Duodenal mucosa (tissue), 2 donors: ENCODE measurements around the gene CFAP45.

ENCODE experiments used
- H3K27ac ChIP-seq: one replicate; pipeline ENCODE4 v1.7.0; 2013; ENCODE audit warnings: low read depth, low read length
- H3K27me3 ChIP-seq, 2 donors: one replicate each; pipeline ENCODE4 v1.7.0; 2013; ENCODE audit warnings: low read length in 2 of 2, control low read depth in 1 of 2; ENCODE audit not compliant: insufficient read depth in 2 of 2, control insufficient read depth in 1 of 2
- H3K36me3 ChIP-seq, 2 donors: one replicate each; pipeline ENCODE4 v1.7.0; 2013; ENCODE audit warnings: low read length in 2 of 2, control low read depth in 1 of 2; ENCODE audit not compliant: insufficient read depth in 2 of 2, control insufficient read depth in 1 of 2
- H3K4me1 ChIP-seq, 2 donors: one replicate each; pipeline ENCODE4 v1.7.0; 2013; ENCODE audit warnings: low read length in 2 of 2, control low read depth in 1 of 2; ENCODE audit not compliant: insufficient read depth in 2 of 2, control insufficient read depth in 1 of 2
- H3K4me3 ChIP-seq, 2 donors: one replicate each; pipeline ENCODE4 v1.7.0; 2013; ENCODE audit warnings: low read length in 2 of 2, low read depth in 1 of 2
- H3K9ac ChIP-seq, 2 donors: one replicate each; pipeline ENCODE4 v1.7.0; 2013; ENCODE audit warnings: low read length in 2 of 2, low read depth in 1 of 2
- H3K9me3 ChIP-seq, 2 donors: one replicate each; pipeline ENCODE4 v1.7.0; 2013; ENCODE audit warnings: low read length in 2 of 2, control low read depth in 1 of 2; ENCODE audit not compliant: control insufficient read depth in 1 of 2

CFAP45 gene

GRCh38 chr1:159936273-159936904 lies 36.4 kb upstream of the CFAP45 start:
- Histone ChIP-seq H3K4me1 (peaks cover 46 to 49% of the 10 kb centered on the region in 2 donors), H3K27me3 (peaks cover 0 to 3% of the 10 kb centered on the region in 2 donors), H3K27ac (peak overlapping the region; percentile 33), H3K9me3 (no peaks in the 10 kb centered on the region), H3K4me3 (peak overlapping the region; percentile 18 to 26), H3K9ac (peak overlapping the region; percentile 20 to 41), H3K36me3 (no peaks in the 10 kb centered on the region)

GRCh38 chr1:159935719-159936272 lies 35.8 kb upstream of the CFAP45 start:
- H3K4me1 ChIP-seq, result peaks cover 46 to 49% of the 10 kb centered on the region in 2 donors
- H3K9me3 ChIP-seq, result no peaks in the 10 kb centered on the region
- H3K9ac ChIP-seq, result no peak overlapping the region
- no peaks in the 10 kb centered on the region for H3K36me3 ChIP-seq
- H3K27me3 ChIP-seq, result peaks cover 0 to 3% of the 10 kb centered on the region in 2 donors
- no peak overlapping the region for H3K27ac ChIP-seq
- H3K4me3 ChIP-seq, result peak overlapping the region; percentile 18 to 26

GRCh38 chr1:159935305-159935704 lies 35.3 kb upstream of the CFAP45 start:
- H3K36me3 ChIP-seq, result no peaks in the 10 kb centered on the region
- H3K27me3 ChIP-seq, result peaks cover 0 to 3% of the 10 kb centered on the region in 2 donors
- no peak overlapping the region for H3K9ac ChIP-seq
- peaks cover 43 to 45% of the 10 kb centered on the region in 2 donors for H3K4me1 ChIP-seq
- no peaks in the 10 kb centered on the region for H3K9me3 ChIP-seq
- no peak overlapping the region for H3K4me3 ChIP-seq
- H3K27ac ChIP-seq, result no peak overlapping the region

- Histone ChIP-seq H3K4me3 (no peak overlapping the region), H3K9ac (no peak overlapping the region), H3K9me3 (no peaks in the 10 kb centered on the region), H3K27me3 (peaks cover 0 to 3% of the 10 kb centered on the region in 2 donors), H3K36me3 (no peaks in the 10 kb centered on the region), H3K4me1 (peaks cover 34 to 36% of the 10 kb centered on the region in 2 donors), H3K27ac (no peak overlapping the region)
These were observed 34.4 kb upstream of the CFAP45 start for GRCh38 chr1:159934136-159935039.

GRCh38 chr1:159933347-159933746 lies 33.4 kb upstream of the CFAP45 start:
- H3K4me3 ChIP-seq, result no peak overlapping the region
- peaks cover 0 to 3% of the 10 kb centered on the region in 2 donors for H3K27me3 ChIP-seq

GRCh38 chr1:159932296-159933285 lies 32.6 kb upstream of the CFAP45 start:
- peaks cover 23 to 24% of the 10 kb centered on the region in 2 donors for H3K4me1 ChIP-seq
- H3K27ac ChIP-seq, result no peak overlapping the region
- no peaks in the 10 kb centered on the region for H3K9me3 ChIP-seq
- H3K27me3 ChIP-seq, result peaks cover 0 to 3% of the 10 kb centered on the region in 2 donors
- no peaks in the 10 kb centered on the region for H3K36me3 ChIP-seq
- no peak overlapping the region for H3K4me3 ChIP-seq
- H3K9ac ChIP-seq, result no peak overlapping the region

More at GRCh38 chr1:159933347-159933746, 33.4 kb upstream of the CFAP45 start:
- Histone ChIP-seq H3K4me1 (peaks cover 24 to 25% of the 10 kb centered on the region in 2 donors), H3K27ac (no peak overlapping the region), H3K9ac (no peak overlapping the region), H3K9me3 (no peaks in the 10 kb centered on the region), H3K36me3 (no peaks in the 10 kb centered on the region)

GRCh38 chr1:159931795-159932173 lies 31.8 kb upstream of the CFAP45 start:
- H3K9ac ChIP-seq, result no peak overlapping the region
- H3K4me3 ChIP-seq, result no peak overlapping the region
- no peaks in the 10 kb centered on the region for H3K9me3 ChIP-seq
- peaks cover 0 to 3% of the 10 kb centered on the region in 2 donors for H3K27me3 ChIP-seq
- H3K27ac ChIP-seq, result no peak overlapping the region
- no peaks in the 10 kb centered on the region for H3K36me3 ChIP-seq
- H3K4me1 ChIP-seq, result peaks cover 20 to 21% of the 10 kb centered on the region in 2 donors

- H3K27ac ChIP-seq, result no peak overlapping the region
- no peak overlapping the region for H3K9ac ChIP-seq
- peaks cover 17 to 19% of the 10 kb centered on the region in 2 donors for H3K4me1 ChIP-seq
- H3K27me3 ChIP-seq, result peaks cover 0 to 3% of the 10 kb centered on the region in 2 donors
- no peaks in the 10 kb centered on the region for H3K9me3 ChIP-seq
- no peak overlapping the region for H3K4me3 ChIP-seq
- H3K36me3 ChIP-seq, result no peaks in the 10 kb centered on the region
These were observed 31.3 kb upstream of the CFAP45 start for GRCh38 chr1:159931101-159931794.

- Histone ChIP-seq H3K27me3 (peaks cover 0 to 3% of the 10 kb centered on the region in 2 donors), H3K9ac (no peak overlapping the region), H3K4me3 (no peak overlapping the region), H3K36me3 (no peaks in the 10 kb centered on the region), H3K4me1 (peaks cover 19 to 21% of the 10 kb centered on the region in 2 donors), H3K27ac (no peak overlapping the region), H3K9me3 (no peaks in the 10 kb centered on the region)
These were observed 30.7 kb upstream of the CFAP45 start for GRCh38 chr1:159930634-159931033.
